Stomach (tissue), 4 donors: ENCODE data around the gene DNAAF1.
A peak's percentile ranks its signal among the peaks of the same experiment; 100 is the strongest.

Source experiments
- CTCF ChIP-seq, 7 experiments: fragments of 450-650 bp in 4 of 7; fragments of 200-600 bp in 3 of 7; sonication (generic) in 3 of 7; IDR thresholded peaks; one replicate each; pipeline ENCODE4 v1.5.1; 2016 to 2019; ENCODE audit warnings: antibody characterized with exemption in 7 of 7, control low read depth in 2 of 7, mild to moderate bottlenecking in 1 of 7
- EP300 ChIP-seq: sonication (generic); formaldehyde crosslinking; IDR thresholded peaks from one replicate; pipeline ENCODE4 v1.6.1; 2017; ENCODE audit warnings: antibody characterized with exemption
- POLR2AphosphoS5 ChIP-seq, 3 donors: sonication (generic); formaldehyde crosslinking; IDR thresholded peaks; one replicate each; pipeline ENCODE4 v1.6.1; 2016; ENCODE audit warnings: antibody characterized with exemption in 3 of 3

GRCh38 chr16:84144859-84145639 is at the start of gene DNAAF1, which contains the start of gene HSDL1:
- TF ChIP-seq POLR2AphosphoS5 (IDR thresholded peaks at IDR 0.05), result peak in 1 of 3 donors; percentile 22
- TF ChIP-seq EP300, result no peak
- TF ChIP-seq CTCF (IDR thresholded peaks at IDR 0.05), result no peak
